HTERT RPE-1 (cell line): ENCODE data around the gene PCDHGA2.
"Not testable (repeated sequence)": the region's sequence is repeated elsewhere in the genome, so short reads cannot be mapped to it uniquely, and the experiment has no call there.

Experiments
- in situ Hi-C: fragments of 300-500 bp; cut with MboI; formaldehyde crosslinking; loops from 4 replicates; pipeline ENCODE4 v1.14.3; 2020; ENCODE audit warnings: low sequenced_read_pairs

Gene PCDHGA2

DNA sequence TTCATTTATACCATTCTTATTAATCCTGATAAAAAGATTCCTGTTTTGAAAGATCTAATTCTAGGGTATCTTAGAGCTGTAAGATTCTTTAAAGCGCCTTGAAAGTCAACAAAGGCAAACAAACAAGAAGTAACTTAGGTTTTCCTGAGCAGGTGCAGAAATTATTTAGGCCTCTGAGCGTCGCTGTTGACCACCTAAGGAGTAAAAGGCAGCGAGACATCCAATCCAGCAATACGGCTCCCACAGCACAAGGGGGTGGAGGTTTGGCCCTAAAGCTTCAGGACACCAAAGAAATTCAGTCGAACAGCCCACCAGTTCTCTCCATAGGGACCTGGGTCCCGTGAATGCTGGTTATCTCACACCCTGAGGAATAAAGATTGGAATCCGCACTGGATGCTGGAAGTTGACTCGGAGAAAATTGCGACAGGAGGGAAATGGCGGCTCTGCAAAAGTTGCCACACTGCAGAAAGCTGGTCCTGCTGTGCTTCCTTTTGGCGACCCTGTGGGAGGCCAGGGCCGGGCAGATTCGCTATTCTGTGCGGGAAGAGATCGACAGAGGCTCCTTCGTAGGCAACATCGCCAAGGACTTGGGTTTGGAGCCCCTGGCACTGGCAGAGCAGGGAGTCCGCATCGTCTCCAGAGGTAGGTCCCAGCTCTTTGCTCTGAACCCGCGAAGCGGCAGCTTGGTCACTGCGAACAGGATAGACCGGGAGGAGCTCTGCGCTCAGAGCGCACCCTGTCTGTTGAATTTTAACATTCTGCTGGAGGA lies at the start of gene PCDHGA2:
PCDHGA2 (plus strand) TSS at position 223 of the 769 bp plus-strand sequence.
- in situ Hi-C loops, result no loop called here

DNA sequence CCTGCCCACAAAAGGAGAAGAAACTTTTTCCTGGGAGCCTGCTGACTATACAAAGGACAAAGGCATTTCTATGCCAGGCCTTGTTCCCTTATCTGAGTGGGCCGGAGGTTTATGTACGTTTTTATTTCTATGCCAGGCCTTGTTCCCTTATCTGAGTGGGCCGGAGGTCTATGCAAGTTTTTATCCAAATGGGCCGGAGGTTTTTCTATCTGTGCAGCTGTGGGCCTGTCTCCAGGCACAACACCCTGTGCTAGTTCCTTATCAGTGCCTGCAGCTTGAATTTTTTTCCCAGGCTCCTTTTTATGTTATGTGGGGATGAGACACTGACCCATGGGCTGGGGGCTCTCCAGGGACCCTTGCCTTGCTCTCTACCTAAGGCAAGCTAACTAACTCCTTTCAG lies 40.2 kb upstream of the PCDHGA2 start:
- in situ Hi-C loops, result no loop called here

DNA sequence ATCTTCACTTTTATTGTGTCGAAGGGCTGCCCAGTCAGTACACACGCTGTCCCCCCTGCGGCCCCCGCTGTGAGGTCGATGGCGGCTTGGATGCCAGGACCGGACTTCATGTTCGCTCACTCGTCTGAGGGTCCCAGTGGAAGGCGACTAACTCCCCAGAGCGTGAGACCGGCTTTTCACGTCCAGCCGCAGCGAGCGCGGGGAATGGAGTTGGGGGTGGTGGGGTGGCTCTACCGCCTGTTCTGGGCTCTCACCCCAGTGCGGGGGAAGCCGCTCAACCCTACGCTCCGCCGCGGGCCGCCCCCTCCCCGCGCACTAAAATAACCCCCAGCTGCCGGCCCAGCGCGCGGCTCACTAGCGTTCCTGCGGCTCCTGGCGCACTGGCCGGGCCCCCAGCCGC lies 34.8 kb upstream of the PCDHGA2 start, which contains the start of gene SLC25A2:
SLC25A2 (minus strand) TSS at position 294 of the 400 bp plus-strand sequence; CDS start at position 110, 184 bp downstream.
- in situ Hi-C loops, result no loop called here

DNA sequence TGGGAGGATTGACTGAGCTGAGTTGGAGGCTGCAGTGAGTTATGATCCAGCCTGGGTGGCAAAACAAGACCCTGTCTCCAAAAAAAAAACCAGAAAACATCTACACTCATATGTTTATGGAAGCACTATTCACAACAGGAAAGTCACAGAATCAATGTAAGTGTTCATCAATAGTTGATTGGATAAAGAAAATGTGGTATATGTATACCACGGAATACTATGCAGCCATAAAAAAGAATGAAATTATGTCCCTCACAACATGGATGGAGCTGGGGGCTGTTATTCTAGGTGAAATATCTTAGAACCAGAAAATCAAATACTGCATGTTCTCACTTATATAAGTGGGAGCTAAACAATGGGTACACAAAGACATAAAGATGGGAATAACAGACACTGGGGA lies 31.9 kb upstream of the PCDHGA2 start:
- in situ Hi-C loops, result no loop called here

DNA sequence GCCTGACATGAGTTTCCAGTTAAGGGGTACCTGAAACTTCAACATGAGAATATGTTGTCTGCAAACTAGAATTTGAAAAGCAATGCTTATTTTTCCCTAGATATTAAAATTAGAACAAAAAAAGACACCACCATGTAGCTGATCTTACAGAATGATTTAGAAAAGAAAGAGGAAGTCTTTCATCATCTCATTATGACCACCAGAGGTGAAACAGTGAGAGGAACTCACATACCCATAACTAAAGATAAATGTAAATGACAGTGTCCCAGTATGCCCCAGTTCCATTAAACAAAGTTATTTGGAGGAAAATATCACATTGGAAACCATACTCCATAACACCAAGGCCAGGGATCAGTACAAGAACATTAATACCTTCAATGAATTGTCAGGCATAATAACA lies 24.8 kb upstream of the PCDHGA2 start:
- in situ Hi-C loops, result no loop called here

DNA sequence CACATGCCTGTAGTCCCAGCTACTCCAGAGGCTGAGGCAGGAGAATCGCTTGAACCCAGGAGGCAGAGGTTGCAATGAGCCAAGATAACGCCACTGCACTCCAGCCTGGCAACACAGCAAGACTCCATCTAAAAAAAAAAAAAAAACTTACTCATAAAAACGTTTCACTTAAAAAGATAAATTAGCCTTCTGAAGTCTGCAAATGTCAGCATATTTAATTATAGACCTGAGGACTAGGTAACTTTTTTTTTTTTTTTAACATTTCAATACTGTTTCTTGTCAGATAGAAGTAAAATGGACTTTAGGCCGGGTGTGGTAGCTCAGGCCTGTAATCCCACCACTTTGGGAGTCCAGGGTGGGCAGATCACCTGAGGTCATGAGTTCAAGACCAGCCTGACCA lies 21.6 kb upstream of the PCDHGA2 start:
- in situ Hi-C loops, result not testable (repeated sequence)

DNA sequence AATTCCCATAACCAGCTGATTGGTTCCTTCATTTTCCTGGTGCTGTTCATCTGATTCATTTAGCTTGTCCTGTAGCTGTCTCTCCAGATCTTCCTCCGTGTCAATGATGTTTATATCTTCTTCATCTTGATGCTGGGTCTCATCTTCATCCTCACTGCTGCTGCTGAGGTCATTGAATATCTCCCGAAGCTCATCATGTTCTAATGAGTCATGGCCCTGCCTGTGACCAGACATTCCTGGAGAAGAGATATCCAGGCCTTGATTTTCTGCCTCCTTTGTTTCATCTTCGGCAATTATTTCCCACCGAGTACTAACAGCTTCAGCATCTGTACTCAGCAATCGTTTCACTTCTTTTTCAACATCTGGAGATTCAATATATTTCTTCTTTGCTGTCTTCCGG lies 19.4 kb upstream of the PCDHGA2 start:
- in situ Hi-C loops, result no loop called here

DNA sequence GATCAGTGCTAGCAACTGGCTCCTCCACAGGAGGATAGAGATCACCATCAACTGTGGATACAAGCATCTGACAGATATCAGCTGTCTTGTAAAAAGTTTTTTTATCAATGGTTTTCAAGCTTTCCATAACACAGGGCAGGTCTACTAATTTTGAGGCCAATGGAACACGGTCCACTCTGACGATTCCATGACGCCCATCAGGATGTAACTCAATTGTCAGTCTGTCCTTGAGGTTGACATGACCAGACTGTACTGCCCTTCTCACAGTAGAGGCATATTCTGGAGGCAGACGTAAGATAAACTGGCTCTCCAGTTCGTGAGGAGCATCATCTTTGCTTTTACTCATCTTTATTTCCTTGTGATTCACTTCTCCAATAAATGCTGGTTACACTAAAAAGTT lies 18.9 kb upstream of the PCDHGA2 start:
- in situ Hi-C loops, result no loop called here

DNA sequence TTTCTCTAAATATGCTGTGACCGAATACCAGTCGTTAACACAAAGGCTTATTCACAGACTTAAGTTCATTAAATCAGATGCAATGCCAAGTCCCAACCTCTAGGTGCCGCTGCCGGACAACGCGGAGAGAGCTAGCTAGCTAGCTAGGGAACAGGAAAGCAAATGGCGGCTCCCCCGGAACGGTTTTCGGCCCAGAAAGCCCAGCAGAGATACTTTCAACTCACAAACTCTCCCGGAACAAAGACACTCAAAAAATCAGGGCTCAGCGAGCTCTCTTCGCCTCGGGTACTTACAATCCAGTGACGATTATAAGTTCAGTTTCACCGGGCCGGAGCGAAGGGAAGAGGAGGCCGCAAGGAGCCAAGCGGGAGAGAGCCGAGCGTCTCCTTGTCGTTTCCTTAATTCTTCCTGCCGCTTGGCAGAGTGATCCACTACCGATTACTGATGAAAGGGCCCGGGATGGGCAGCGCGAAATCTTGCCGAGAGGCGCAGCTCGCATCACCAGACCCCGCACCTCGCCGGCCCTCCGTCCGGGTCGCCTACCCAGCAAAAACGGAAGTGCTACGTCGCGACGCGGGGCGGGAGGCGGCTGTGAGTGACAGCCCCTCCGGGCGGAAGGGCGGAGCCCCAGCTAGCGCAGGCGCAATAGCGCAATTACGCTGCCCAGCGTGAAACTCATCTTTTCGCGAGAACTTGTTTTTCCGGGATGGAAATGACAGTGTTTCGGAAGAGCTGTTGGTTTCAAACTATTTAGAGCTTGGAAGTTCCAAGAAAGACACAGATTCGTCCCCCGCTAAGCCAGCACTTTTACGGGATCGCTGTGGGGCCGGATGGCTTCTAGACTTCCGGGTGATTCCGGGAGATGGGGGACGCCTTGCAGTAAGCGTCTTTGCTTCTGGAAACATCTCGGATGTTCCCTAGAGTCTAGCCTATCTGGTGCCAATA lies 18.1 kb upstream of the PCDHGA2 start, which contains the start of gene TAF7:
TAF7 (minus strand) TSS at position 560 of the 945 bp plus-strand sequence. CDS start 740 bp downstream, outside the sequence.
- in situ Hi-C loops, result no loop called here

DNA sequence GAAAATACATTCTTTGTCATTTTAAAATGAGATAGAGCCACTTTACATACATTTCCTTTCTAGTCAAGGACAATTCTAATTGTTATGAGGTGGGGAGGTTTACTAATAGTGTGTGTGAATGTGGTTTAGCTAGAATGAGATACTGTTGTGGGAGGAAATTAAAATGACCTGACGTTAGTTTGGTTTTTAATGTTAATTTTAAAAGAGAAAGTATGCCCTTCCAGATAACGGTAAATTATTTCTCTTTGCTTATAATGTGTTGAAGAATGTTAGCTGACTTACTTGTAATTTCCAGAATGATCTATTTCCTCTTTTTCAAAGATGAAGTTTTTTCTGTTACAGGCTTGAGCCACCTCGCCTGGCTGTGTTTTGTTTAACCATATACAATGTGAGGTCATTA lies 16.3 kb upstream of the PCDHGA2 start:
- in situ Hi-C loops, result no loop called here

DNA sequence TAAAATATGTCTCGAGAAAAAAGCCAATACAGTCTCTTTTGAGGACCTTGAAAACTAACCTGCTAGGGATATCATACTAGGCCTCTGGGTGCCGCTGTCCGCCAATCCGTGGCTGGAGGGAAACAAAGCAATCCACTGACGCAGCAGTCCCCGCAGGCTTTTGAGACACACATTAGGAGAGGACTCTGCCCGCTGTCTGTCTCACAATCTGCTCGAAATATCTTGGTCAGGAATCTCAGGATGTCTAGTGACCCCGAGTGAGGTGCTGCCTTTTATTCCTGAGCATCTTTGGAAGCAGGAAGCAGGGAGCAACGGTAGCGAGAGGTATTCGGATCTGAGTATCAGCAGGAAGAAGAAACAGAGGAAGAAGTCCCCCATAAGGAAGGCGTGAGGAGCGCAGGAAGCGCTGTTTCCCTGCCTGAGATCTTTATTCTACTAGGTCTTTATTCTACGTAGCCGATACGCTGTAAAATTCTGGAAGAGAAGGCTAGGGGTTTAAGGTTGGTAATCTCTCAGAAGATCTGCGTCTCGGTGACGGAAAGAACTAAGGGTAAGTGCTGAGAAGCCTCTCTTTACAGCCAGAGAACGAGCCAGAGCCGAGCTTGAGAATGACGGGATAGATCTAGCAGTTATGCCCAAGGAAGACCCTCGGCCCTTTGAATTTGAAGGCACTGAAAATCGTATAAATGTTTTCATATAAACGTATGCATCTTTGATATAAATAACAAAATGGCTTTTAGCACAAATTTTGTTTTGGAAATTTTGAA lies 12.3 kb upstream of the PCDHGA2 start:
- in situ Hi-C loops, result no loop called here

DNA sequence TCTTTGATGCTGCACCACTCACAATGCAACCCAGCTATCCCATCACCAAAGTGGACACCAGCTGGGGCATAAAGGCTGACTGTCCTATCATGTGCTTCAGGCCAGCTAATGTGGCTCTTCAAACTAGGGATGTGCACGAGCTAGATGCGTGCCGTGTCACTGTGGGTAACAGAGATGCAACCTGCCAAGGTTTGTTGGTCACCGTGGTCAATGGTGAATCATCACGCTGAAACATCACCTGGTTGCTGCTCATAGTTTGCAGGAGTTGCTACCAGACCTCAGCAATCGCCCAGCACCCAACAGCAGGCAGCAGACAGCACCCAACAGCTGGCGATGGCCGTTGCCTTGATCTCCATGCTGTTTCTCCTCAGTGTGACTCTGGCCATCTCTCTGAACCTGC lies 10.3 kb upstream of the PCDHGA2 start:
- in situ Hi-C loops, result no loop called here

DNA sequence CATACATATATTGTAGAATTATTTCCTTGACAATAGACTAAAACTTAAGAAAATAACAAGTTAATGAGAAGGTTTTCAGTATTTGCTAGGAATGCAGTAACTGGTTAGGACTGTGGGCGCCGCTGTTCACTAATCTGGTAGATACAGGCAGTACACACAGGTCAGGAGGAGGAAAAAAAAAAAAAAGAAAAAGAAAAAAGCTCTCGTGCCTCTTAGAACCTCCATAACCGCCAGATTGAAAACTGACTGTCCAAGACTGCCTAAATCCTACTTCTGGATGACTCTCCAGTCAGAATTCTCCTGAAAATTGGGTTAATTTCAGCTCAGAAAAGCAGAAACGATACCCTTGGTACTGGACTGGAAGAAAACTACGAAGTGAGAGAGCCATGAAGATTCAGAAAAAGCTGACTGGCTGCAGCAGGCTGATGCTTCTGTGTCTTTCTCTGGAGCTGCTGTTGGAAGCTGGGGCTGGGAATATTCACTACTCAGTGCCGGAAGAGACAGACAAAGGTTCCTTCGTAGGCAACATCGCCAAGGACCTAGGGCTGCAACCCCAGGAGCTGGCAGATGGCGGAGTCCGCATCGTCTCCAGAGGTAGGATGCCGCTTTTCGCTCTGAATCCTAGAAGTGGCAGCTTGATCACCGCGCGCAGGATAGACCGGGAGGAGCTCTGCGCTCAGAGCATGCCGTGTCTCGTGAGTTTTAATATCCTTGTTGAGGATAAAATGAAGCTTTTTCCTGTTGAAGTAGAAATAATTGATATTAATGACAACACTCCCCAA lies 8.1 kb upstream of the PCDHGA2 start, which contains the start of gene PCDHGA1:
PCDHGA1 (plus strand) TSS at position 216 of the 782 bp plus-strand sequence.
- in situ Hi-C loops, result no loop called here

DNA sequence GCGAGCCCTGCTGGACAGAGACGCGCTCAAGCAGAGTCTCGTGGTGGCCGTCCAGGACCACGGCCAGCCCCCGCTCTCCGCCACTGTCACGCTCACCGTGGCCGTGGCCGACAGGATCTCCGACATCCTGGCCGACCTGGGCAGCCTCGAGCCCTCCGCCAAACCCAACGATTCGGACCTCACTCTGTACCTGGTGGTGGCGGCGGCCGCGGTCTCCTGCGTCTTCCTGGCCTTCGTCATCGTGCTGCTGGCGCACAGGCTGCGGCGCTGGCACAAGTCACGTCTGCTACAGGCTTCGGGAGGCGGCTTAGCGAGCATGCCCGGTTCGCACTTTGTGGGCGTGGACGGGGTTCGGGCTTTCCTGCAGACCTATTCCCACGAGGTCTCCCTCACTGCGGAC lies 6.0 kb upstream of the PCDHGA2 start:
- in situ Hi-C loops, result not testable (repeated sequence)

DNA sequence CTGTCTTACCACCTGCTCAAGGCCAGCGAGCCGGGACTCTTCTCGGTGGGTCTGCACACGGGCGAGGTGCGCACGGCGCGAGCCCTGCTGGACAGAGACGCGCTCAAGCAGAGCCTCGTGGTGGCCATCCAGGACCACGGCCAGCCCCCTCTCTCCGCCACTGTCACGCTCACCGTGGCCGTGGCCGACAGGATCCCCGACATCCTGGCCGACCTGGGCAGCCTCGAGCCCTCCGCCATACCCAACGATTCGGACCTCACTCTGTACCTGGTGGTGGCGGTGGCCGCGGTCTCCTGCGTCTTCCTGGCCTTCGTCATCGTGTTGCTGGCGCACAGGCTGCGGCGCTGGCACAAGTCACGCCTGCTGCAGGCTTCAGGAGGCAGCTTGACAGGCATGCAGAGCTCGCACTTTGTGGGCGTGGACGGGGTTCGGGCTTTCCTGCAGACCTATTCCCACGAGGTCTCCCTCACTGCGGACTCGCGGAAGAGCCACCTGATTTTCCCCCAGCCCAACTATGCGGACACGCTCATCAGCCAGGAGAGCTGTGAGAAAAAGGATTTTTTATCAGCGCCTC lies 2.3 kb downstream of the PCDHGA2 start:
- in situ Hi-C loops, result not testable (repeated sequence)

DNA sequence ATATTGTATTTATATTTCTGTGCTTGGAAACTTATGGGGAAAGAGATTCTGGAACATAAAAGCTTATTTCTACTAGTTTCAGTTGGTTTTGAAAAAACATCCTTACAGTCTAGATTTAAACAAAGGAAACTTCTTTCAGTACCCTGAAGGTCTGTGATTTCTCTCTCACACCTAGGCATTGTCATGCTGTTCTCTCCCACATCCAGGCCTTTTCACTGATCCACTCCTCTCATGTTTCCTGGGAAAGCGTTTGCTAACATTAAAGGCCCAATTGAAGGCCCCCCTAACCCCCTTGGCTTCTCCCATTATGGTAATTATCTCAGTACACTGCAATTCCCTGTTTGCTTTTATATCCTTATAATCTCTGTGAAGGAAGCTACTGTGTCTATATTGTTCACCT lies 4.2 kb downstream of the PCDHGA2 start:
- in situ Hi-C loops, result no loop called here

DNA sequence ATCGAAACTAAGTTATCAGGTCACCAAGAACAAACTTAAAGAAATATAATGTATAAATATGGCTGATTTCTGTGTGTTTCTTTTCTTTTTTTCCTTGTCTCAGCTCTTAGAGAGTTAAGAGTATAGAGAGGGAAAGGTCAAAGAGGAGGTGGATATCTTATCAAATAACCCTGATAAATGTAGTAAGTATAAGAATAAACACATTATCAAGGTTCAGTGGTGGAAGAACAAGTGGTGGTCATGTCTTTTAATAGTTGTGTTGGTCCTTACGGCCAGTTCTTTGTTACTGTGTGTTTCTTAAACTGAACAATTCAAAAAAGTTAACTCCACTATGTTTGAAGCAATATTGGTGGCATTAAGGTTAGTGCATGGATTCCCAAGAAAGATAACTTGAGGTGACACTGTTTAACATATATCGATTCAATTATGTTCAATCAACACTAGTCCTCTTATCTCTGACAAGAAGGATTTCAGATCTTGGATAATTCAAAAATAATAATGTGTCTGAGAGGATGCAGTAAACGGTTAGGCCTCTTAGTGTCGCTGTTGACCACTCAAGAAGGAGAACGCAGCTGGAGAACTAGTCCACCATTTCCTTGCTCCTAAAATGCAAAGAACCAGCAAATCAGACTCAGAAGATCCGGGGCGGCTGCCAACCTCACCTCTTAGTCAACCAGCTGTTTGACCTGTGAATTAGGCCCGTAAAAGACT lies 4.8 kb downstream of the PCDHGA2 start, which contains the start of gene PCDHGA3:
PCDHGA3 (plus strand) TSS at position 588 of the 711 bp plus-strand sequence. CDS start 205 bp downstream, outside the sequence.
- in situ Hi-C loops, result no loop called here

DNA sequence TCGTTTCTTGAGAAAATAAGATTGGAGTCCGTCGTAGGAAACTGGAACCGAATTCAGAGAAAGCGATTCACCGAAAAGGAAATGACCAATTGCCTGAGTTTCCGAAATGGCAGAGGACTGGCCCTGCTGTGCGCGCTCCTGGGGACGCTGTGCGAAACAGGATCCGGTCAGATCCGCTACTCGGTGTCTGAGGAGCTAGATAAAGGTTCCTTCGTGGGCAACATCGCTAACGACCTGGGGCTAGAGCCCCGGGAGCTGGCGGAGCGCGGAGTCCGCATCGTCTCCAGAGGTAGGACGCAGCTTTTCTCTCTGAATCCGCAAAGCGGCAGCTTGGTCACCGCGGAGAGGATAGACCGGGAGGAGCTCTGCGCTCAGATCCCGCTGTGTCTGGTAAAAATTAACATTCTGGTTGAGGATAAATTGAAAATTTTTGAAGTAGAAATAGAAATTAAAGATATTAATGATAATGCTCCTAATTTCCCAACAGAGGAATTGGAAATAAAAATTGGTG lies 5.4 kb downstream of the PCDHGA2 start:
- in situ Hi-C loops, result no loop called here

DNA sequence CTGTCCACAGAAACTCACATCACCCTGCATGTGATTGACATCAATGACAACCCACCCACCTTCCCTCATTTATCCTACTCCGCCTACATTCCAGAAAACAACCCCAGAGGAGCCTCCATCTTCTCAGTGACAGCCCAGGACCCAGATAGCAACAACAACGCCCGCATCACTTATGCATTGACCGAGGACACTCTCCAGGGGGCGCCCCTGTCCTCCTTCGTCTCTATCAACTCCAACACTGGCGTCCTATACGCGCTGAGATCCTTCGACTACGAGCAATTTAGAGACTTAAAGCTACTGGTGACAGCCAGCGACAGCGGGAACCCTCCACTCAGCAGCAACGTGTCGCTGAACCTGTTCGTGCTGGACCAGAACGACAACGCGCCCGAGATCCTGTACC lies 6.8 kb downstream of the PCDHGA2 start:
- in situ Hi-C loops, result no loop called here
